RWPE2 (cell line): Measurements from ENCODE around the gene UBXN10.

Experiments
- ATAC-seq: fragments of 200-7000 bp; cut with Tn5 transposase; 3 replicates; pipeline ENCODE4 v1.9.1; 2021; ENCODE audit warnings: low read depth
- DNase-seq: peaks from one replicate; pipeline ENCODE4 v3.0.0-alpha.2; 2020; ENCODE audit warnings: low spot score
- H3K27ac ChIP-seq: fragments of 450-650 bp; 2 replicates; pipeline ENCODE4 v1.5.1; 2017; ENCODE audit warnings: mild to moderate bottlenecking; ENCODE audit not compliant: poor library complexity, severe bottlenecking
- H3K27me3 ChIP-seq: fragments of 250-450 bp; sonication (Bioruptor Pico); 2 replicates; pipeline ENCODE4 v1.5.1; 2021; ENCODE audit warnings: mild to moderate bottlenecking, moderate library complexity; ENCODE audit not compliant: insufficient read depth, poor library complexity, severe bottlenecking
- H3K36me3 ChIP-seq: fragments of 250-450 bp; sonication (Bioruptor Pico); 2 replicates; pipeline ENCODE4 v1.5.1; 2020; ENCODE audit warnings: low read depth, mild to moderate bottlenecking, moderate library complexity
- H3K4me1 ChIP-seq: fragments of 250-450 bp; sonication (Bioruptor Pico); 2 replicates; pipeline ENCODE4 v1.5.1; 2021; ENCODE audit warnings: mild to moderate bottlenecking, moderate library complexity; ENCODE audit not compliant: insufficient read depth, poor library complexity, severe bottlenecking
- H3K4me3 ChIP-seq: fragments of 250-450 bp; sonication (Bioruptor Pico); 2 replicates; pipeline ENCODE4 v1.5.1; 2021; ENCODE audit warnings: mild to moderate bottlenecking, moderate library complexity; ENCODE audit not compliant: severe bottlenecking
- H3K9me3 ChIP-seq: fragments of 250-450 bp; sonication (Bioruptor Pico); 2 replicates; pipeline ENCODE4 v1.5.1; 2021; ENCODE audit warnings: mild to moderate bottlenecking, moderate library complexity; ENCODE audit not compliant: severe bottlenecking
- TF ChIP-seq, protein P1 (sequence below): fragments of 450-650 bp; IDR thresholded peaks from one replicate; pipeline ENCODE4 v1.5.1; 2017; ENCODE audit warnings: mild to moderate bottlenecking, moderate library complexity; ENCODE audit not compliant: poor library complexity, severe bottlenecking

The UBXN10 gene

DNA sequence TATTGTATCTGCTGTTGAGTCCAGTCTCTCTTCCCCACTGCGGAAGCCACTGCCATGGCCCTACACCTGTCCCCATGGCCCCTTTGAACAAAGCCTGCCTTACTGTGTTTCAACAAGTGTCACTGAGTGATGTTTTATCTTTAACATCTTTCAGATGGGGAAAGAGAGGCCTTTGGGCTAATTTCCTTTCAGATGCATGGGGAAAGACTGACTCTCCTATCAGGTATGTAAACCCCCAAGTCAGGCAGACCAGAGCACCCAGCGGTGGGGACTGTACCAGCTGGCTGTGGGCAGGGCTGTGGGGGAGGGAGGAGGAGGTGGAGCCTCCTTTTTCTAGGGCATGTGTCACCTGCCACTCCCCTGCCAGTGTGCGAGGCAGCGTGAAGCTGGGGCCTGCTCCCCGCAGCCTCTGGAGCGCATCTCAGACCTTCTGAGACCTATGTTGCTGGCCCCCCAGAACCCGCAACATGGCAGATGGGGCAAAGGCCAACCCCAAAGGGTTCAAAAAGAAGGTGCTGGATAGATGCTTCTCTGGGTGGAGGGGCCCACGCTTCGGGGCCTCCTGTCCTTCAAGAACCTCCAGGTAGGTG lies 46.8 kb upstream of the UBXN10 start, which contains the start of gene PLA2G2F:
TSS of gene PLA2G2F (plus strand) at position 363 of the 590 bp plus-strand sequence. CDS start at position 468, 105 bp downstream.
- Histone ChIP-seq H3K4me3 (no peak within 1 kb of the TSS), H3K27ac (no peak within 1 kb of the TSS), H3K9me3 (no peaks in the 10 kb centered on the region), H3K27me3 (no peaks in the 10 kb centered on the region), H3K36me3 (no peaks in the 10 kb centered on the region), H3K4me1 (peaks cover 5% of the 10 kb centered on the region)
- no peak for ATAC-seq
- TF ChIP-seq, protein P1, sequence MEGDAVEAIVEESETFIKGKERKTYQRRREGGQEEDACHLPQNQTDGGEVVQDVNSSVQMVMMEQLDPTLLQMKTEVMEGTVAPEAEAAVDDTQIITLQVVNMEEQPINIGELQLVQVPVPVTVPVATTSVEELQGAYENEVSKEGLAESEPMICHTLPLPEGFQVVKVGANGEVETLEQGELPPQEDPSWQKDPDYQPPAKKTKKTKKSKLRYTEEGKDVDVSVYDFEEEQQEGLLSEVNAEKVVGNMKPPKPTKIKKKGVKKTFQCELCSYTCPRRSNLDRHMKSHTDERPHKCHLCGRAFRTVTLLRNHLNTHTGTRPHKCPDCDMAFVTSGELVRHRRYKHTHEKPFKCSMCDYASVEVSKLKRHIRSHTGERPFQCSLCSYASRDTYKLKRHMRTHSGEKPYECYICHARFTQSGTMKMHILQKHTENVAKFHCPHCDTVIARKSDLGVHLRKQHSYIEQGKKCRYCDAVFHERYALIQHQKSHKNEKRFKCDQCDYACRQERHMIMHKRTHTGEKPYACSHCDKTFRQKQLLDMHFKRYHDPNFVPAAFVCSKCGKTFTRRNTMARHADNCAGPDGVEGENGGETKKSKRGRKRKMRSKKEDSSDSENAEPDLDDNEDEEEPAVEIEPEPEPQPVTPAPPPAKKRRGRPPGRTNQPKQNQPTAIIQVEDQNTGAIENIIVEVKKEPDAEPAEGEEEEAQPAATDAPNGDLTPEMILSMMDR = no peak
- no peak for DNase-seq

- Histone ChIP-seq H3K27me3 (no peaks in the 10 kb centered on the region), H3K4me3 (no peak overlapping the region), H3K27ac (no peak overlapping the region), H3K36me3 (no peaks in the 10 kb centered on the region), H3K4me1 (peaks cover 5% of the 10 kb centered on the region), H3K9me3 (no peaks in the 10 kb centered on the region)
- TF ChIP-seq, protein P1 = no peak
- DNase-seq (no peak), ATAC-seq (no peak)
These were observed 45.9 kb upstream of the UBXN10 start for GRCh38 chr1:20139776-20140612.

DNA sequence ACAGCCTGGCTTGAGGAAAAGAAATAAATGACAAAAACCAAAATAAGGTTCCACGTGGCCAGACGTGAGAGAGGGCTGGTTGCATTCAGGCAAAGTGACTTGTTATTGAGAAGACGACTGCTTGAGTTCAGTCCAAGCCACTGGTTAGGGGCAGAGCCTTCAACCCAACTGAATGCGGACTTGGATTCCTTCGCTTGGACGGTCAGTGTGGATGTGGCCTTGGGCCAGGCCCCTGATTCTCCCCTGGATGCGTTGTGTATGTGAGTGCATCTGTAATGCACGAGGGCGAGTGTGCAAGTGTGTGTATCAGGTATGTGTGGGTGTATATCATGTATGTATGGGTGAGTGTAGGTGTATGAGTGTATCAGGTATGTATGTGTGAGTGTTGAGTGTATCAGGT lies 44.9 kb upstream of the UBXN10 start:
- DNase-seq = no peak
- Histone ChIP-seq H3K9me3 (no peaks in the 10 kb centered on the region), H3K27ac (no peak overlapping the region), H3K4me1 (peaks cover 5% of the 10 kb centered on the region), H3K27me3 (no peaks in the 10 kb centered on the region), H3K4me3 (no peak overlapping the region), H3K36me3 (no peaks in the 10 kb centered on the region)
- TF ChIP-seq, protein P1 = no peak
- no peak for ATAC-seq

GRCh38 chr1:20141466-20141865 lies 44.4 kb upstream of the UBXN10 start:
- ATAC-seq (no peak), DNase-seq (no peak)
- TF ChIP-seq, protein P1 = no peak
- no peak overlapping the region for H3K4me3 ChIP-seq
- H3K9me3 ChIP-seq = no peaks in the 10 kb centered on the region
- H3K27me3 ChIP-seq = no peaks in the 10 kb centered on the region
- no peak overlapping the region for H3K27ac ChIP-seq
- peaks cover 5% of the 10 kb centered on the region for H3K4me1 ChIP-seq
- no peaks in the 10 kb centered on the region for H3K36me3 ChIP-seq
